Measurements from ENCODE around the gene PCDH9.

Gene PCDH9

DNA sequence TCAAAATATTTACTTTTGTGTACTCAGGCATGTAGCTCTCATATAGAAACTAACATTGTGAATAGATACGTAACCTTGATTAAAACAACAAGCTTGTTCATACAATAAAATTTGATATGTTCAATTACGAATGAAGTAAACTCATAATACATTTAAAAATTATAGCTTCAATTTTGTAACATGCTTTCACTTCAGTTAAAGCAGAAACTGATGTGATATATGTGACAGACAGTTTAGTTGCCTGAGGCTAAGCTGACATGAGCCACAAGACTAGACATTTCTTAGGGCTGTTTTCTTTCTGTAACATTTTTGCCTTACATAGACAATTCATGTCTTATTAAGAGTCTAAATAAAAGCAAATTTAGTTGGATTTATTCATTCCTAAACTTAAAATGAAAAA, 526.0 kb downstream of the PCDH9 start:
- DNase-seq: no peak

DNA sequence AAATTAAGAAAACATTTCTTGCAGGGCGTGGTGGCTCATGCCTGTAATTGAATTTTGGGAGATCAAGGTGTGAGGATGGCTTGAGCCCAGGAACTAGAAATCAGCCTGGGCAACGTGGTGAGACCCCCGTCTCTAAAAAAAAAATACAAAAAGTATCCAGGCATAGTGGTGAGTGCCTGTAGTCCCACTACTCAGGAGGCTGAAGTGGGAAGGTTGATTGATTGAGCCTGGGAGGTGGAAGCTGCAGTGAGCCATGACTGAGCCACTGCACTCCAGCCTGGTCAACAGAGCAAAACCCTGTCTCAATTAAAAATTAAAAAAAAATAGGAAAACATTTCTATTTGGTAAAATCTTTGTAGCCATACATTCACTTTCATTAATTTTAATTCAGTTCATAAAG, 526.5 kb downstream of the PCDH9 start:
- no peak for DNase-seq

DNA sequence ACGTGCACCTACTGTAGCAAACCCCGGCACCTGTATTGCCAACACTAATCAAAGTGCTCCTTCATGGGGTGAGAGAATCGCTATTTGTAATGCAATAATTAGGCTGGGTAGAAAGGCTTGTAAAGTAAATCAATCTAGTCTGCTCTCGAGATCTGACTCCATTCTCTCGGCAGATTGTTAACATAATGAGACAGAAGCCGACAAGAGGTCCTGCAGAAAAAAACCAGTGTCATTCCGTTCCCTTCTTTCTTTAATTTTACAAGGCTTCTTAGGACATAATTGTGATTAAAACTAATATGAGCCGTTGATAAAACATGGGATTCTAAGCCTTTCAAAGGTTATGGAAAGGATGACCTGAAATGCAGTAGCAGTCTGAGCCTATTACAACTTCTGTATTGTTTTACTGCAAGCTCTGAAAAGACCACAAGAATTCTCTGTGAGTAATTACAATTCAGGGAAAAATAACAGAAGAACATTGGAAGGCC, 530.0 kb downstream of the PCDH9 start:
- no peak for DNase-seq

DNA sequence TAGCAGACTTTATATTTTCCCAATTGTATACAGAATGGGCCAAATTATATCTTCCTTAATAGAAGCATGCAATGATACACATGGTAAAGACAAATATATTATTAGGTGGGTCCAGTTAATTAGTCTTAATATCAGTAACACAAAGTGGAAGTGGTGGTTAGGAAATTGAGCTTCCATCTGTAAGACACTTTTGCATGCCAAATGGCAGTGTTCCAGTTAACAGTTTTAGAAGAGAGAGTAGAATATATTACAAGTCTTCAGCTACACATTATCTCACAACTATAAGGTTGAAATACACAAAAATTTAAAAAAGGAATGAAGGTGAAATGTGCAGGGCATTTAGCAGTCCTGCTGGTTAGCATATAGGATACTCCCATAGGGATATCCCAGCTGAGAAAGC, 536.5 kb downstream of the PCDH9 start:
- no peak for DNase-seq

- DNase-seq: no peak
These were observed 539.0 kb downstream of the PCDH9 start for GRCh38 chr13:66691149-66691548.

- no peak for DNase-seq
These were observed 540.5 kb downstream of the PCDH9 start for GRCh38 chr13:66689628-66690027.

DNA sequence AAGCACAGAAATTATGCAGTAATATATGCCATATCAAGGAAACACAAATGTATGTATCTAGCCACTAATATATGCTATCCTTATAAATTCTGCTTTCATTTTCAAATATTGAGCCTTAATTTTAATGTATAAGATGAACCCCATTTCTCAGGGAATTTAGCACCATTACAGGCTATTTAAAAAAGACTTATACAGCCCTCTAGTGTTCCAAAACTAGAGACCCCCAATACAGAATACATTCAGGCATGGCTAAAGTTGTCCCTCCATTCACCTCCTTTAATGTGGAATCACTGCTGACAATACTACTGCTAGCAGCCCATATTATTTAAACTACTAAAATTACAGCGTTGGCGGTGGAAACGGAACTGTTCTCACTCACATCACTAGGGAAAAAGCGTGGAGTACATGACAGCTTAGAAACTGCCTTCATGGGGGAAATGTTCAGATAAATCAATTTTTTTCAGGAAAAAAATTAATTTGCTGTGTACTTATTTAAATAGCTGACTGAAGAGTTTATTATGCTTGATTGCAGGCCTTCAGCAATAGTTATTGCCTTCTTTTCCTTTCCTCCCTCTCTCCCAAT, 541.0 kb downstream of the PCDH9 start:
- DNase-seq: no peak

GRCh38 chr13:66681403-66681802, 548.7 kb downstream of the PCDH9 start:
- DNase-seq: no peak

DNA sequence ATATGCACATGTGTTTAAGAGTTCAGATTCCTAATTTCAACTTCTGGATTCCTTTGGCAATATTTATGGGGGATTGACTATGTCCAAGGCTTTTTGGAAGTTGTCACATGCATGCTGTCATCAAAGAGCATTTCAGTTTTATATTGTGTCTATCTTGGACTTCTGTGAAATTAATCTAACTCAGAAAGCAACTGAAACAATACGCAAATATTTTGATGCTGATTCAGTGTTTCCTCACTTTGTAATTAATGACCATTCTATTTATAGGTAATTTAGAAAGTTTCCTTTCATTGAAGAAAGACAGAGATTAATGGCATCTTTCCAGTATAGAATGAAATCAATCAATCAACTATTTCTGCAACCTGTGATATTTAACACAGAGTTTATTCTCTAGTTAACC, 550.1 kb downstream of the PCDH9 start:
- no peak for DNase-seq

- no peak for DNase-seq
These were observed 554.5 kb downstream of the PCDH9 start for GRCh38 chr13:66675620-66676019.

GRCh38 chr13:66673401-66673800, 556.7 kb downstream of the PCDH9 start:
- DNase-seq: no peak

DNA sequence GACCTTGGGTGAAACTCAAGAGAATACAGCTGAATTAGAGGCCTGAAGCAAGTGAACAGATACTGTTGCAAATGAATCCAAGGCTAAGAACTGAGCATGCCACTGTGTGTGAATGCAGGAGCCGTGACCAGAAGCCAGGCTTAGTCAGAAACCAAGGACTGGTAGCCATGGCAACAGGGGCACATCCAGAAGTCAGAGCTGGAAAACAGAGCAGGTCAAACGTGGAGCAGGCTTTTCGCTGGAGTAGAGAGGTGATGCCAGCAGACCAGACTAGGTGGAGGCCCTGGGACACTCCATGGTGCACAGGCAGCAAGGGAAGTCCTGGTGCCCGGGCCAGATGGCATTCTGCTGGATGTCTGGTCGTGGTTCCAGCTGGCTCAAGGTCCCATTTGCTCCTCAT, 564.1 kb downstream of the PCDH9 start:
- DNase-seq: no peak

- no peak for DNase-seq
These were observed 566.4 kb downstream of the PCDH9 start for GRCh38 chr13:66663711-66664110.

GRCh38 chr13:66663206-66663605, 566.9 kb downstream of the PCDH9 start:
- no peak for DNase-seq

DNA sequence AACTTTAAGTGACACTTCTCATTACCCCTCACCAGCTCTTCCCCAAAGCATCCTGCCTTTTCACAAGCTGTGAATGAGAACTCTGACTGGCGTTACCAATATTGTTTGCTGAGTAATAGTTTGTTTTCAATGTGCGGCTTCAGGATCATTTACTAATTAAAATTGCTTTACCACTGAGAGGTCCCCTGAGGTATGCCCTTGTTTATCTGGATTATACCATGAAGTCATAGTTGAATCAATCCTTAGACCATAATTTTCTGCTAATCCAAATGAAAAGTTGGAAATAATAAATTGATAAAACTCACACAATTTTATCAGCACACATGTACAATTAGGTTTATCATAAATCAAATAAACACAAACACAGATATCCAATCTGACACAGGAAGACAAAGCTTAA, 568.8 kb downstream of the PCDH9 start:
- no peak for DNase-seq

- DNase-seq: no peak
These were observed 569.7 kb downstream of the PCDH9 start for GRCh38 chr13:66660468-66660813.

- no peak for DNase-seq
These were observed 570.3 kb downstream of the PCDH9 start for GRCh38 chr13:66659701-66660467.

DNA sequence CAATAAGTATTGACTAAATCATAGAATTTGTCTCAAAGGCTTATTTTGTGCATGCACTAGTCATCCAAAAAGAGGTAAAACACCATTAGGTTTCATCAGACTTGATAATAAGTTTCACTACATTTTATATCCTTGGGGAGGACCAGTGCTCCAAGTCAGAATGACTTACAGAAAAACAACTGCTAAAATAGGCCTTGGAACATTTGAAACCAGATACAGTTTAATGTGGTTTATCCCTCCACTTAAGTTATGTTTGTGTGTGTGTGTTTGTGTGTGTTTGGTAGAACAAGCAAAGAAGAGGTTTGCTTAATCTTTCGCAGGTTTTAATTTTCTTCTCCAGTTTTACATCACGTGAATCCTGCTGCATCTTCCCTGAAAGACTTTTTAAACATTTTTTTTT, 570.9 kb downstream of the PCDH9 start:
- no peak for DNase-seq

GRCh38 chr13:66657165-66657881, 572.8 kb downstream of the PCDH9 start:
- DNase-seq: no peak

DNA sequence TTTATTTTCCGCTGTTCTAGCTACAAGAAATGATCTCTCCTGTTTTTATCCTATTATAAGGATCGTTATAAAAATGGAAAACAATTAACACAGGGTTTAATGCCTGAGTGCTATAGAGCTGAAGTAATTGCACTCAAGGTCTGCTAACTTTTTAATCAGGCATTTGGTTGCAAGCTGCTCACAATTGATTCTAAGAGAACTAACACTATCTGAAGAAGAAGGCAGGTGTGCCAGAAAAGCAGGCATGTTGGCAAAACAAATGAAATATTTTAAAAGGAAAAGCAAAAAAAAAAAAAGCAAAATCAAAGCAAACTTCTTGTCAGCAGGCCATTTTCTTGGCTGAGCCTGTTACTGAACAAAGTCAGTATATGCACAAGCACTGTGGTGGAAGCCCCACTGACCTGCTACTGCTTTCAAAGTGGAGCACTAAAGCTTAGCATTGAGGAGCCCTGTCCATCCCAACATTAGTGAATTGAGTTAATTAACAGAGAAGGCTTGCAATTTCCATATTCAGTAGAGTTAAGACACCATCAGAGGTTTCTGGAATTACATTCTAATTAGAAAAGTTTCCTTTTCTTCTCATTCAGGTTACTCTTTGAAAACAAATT, 574.2 kb downstream of the PCDH9 start:
- DNase-seq: no peak

GRCh38 chr13:66644855-66645460, 585.2 kb downstream of the PCDH9 start:
- DNase-seq: no peak

DNA sequence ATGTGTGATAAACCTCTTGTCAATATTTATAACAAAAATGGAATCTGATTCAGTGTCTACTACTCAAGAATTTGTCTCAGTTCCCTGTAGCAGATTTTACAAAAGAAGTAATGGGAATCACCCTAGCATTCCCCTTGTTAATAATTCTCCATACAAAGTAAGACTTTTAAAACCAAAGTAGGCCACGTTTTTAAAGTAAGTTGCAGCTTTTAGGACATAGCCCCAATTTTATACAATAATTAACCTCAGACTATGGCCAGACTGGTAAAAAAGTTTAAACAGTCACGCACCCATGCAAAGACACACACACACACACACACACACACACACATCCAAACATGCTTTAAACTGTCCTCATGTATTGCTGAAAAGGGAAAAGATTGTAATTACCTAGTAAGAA, 589.9 kb downstream of the PCDH9 start:
- DNase-seq: no peak

DNA sequence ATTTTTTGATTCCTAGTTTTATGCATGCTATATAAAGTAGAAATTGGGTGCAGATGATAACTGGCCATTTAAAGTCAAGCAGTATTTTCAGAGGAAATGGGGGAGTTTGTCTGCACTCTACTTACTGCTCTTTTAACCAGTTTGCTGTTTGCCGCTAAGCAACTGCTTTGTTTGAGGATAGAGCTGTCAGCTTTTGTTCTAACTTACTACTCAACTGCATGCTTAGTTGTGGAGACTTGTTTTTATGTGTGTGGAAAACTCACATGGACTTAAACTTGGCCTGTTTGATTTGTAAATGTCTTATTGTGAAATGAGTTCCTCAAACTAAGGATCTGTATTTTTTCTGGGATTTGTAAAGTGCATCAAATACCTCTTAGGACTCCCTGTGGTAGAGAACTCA, 591.1 kb downstream of the PCDH9 start:
- DNase-seq: no peak

Data from stimulated activated naive CD4-positive, alpha-beta T cell (primary cell).